ENCODE results near the gene IL13. TPM values are rescaled to one million over a fixed set of nuclear protein-coding genes. Genes with fewer than 3 reads are reported as not detected.

IL13 gene
- total RNA-seq, 1 donor from 2014 or later, result not detected

GRCh38 chr5:132637241-132637640 lies 20.7 kb upstream of the IL13 start:
- H3K9ac ChIP-seq (ENCODE audit: low read depth in 1 of 3, low read length in 3 of 3), result no peak overlapping the region
- no peaks in the 10 kb centered on the region for H3K4me1 ChIP-seq (ENCODE audit: control insufficient read depth in 3 of 3, insufficient read depth in 3 of 3, low read length in 3 of 3)
- H3K4me3 ChIP-seq (ENCODE audit: low read length in 3 of 3), result no peak overlapping the region
- peaks cover 25 to 37% (median 37%) of the 10 kb centered on the region in 3 donors for H3K36me3 ChIP-seq (ENCODE audit: control insufficient read depth in 3 of 3, insufficient read depth in 3 of 3, low read length in 3 of 3)
- no peak overlapping the region for H3K27ac ChIP-seq (ENCODE audit: low read depth, low read length)
- no peaks in the 10 kb centered on the region for H3K9me3 ChIP-seq (ENCODE audit: control insufficient read depth in 3 of 3, low read length in 3 of 3)
- H3K27me3 ChIP-seq (ENCODE audit: control insufficient read depth in 3 of 3, insufficient read depth in 3 of 3, low read length in 3 of 3), result no peaks in the 10 kb centered on the region

GRCh38 chr5:132639706-132640130 lies 18.3 kb upstream of the IL13 start:
- Histone ChIP-seq H3K27ac (ENCODE audit: low read depth, low read length) (no peak overlapping the region), H3K27me3 (ENCODE audit: control insufficient read depth in 3 of 3, insufficient read depth in 3 of 3, low read length in 3 of 3) (no peaks in the 10 kb centered on the region), H3K9me3 (ENCODE audit: control insufficient read depth in 3 of 3, low read length in 3 of 3) (no peaks in the 10 kb centered on the region), H3K9ac (ENCODE audit: low read depth in 1 of 3, low read length in 3 of 3) (no peak overlapping the region), H3K4me1 (ENCODE audit: control insufficient read depth in 3 of 3, insufficient read depth in 3 of 3, low read length in 3 of 3) (no peaks in the 10 kb centered on the region), H3K4me3 (ENCODE audit: low read length in 3 of 3) (no peak overlapping the region), H3K36me3 (ENCODE audit: control insufficient read depth in 3 of 3, insufficient read depth in 3 of 3, low read length in 3 of 3) (peaks cover 35 to 55% (median 49%) of the 10 kb centered on the region in 3 donors)

GRCh38 chr5:132640613-132641012 lies 17.4 kb upstream of the IL13 start:
- no peaks in the 10 kb centered on the region for H3K27me3 ChIP-seq (ENCODE audit: control insufficient read depth in 3 of 3, insufficient read depth in 3 of 3, low read length in 3 of 3)
- no peaks in the 10 kb centered on the region for H3K9me3 ChIP-seq (ENCODE audit: control insufficient read depth in 3 of 3, low read length in 3 of 3)
- H3K27ac ChIP-seq (ENCODE audit: low read depth, low read length), result no peak overlapping the region
- no peak overlapping the region for H3K4me3 ChIP-seq (ENCODE audit: low read length in 3 of 3)
- no peak overlapping the region for H3K9ac ChIP-seq (ENCODE audit: low read depth in 1 of 3, low read length in 3 of 3)
- H3K4me1 ChIP-seq (ENCODE audit: control insufficient read depth in 3 of 3, insufficient read depth in 3 of 3, low read length in 3 of 3), result no peaks in the 10 kb centered on the region
- H3K36me3 ChIP-seq (ENCODE audit: control insufficient read depth in 3 of 3, insufficient read depth in 3 of 3, low read length in 3 of 3), result peaks cover 32 to 55% (median 49%) of the 10 kb centered on the region in 3 donors

- Histone ChIP-seq H3K9me3 (ENCODE audit: control insufficient read depth in 3 of 3, low read length in 3 of 3) (no peaks in the 10 kb centered on the region), H3K36me3 (ENCODE audit: control insufficient read depth in 3 of 3, insufficient read depth in 3 of 3, low read length in 3 of 3) (peaks cover 32 to 55% (median 49%) of the 10 kb centered on the region in 3 donors), H3K4me3 (ENCODE audit: low read length in 3 of 3) (no peak overlapping the region), H3K4me1 (ENCODE audit: control insufficient read depth in 3 of 3, insufficient read depth in 3 of 3, low read length in 3 of 3) (no peaks in the 10 kb centered on the region), H3K27me3 (ENCODE audit: control insufficient read depth in 3 of 3, insufficient read depth in 3 of 3, low read length in 3 of 3) (no peaks in the 10 kb centered on the region), H3K9ac (ENCODE audit: low read depth in 1 of 3, low read length in 3 of 3) (no peak overlapping the region), H3K27ac (ENCODE audit: low read depth, low read length) (no peak overlapping the region)
These were observed 16.7 kb upstream of the IL13 start for GRCh38 chr5:132641241-132641723.

- Histone ChIP-seq H3K9ac (ENCODE audit: low read depth in 1 of 3, low read length in 3 of 3) (no peak overlapping the region), H3K27me3 (ENCODE audit: control insufficient read depth in 3 of 3, insufficient read depth in 3 of 3, low read length in 3 of 3) (no peaks in the 10 kb centered on the region), H3K9me3 (ENCODE audit: control insufficient read depth in 3 of 3, low read length in 3 of 3) (no peaks in the 10 kb centered on the region), H3K4me1 (ENCODE audit: control insufficient read depth in 3 of 3, insufficient read depth in 3 of 3, low read length in 3 of 3) (no peaks in the 10 kb centered on the region), H3K27ac (ENCODE audit: low read depth, low read length) (no peak overlapping the region), H3K4me3 (ENCODE audit: low read length in 3 of 3) (no peak overlapping the region), H3K36me3 (ENCODE audit: control insufficient read depth in 3 of 3, insufficient read depth in 3 of 3, low read length in 3 of 3) (peaks cover 32 to 55% (median 49%) of the 10 kb centered on the region in 3 donors)
These were observed 16.1 kb upstream of the IL13 start for GRCh38 chr5:132641841-132642240.

GRCh38 chr5:132644177-132644576 lies 13.8 kb upstream of the IL13 start:
- Histone ChIP-seq H3K9ac (ENCODE audit: low read depth in 1 of 3, low read length in 3 of 3) (no peak overlapping the region), H3K4me3 (ENCODE audit: low read length in 3 of 3) (no peak overlapping the region), H3K4me1 (ENCODE audit: control insufficient read depth in 3 of 3, insufficient read depth in 3 of 3, low read length in 3 of 3) (no peaks in the 10 kb centered on the region), H3K36me3 (ENCODE audit: control insufficient read depth in 3 of 3, insufficient read depth in 3 of 3, low read length in 3 of 3) (peaks cover 19 to 41% (median 35%) of the 10 kb centered on the region in 3 donors), H3K27me3 (ENCODE audit: control insufficient read depth in 3 of 3, insufficient read depth in 3 of 3, low read length in 3 of 3) (no peaks in the 10 kb centered on the region), H3K9me3 (ENCODE audit: control insufficient read depth in 3 of 3, low read length in 3 of 3) (no peaks in the 10 kb centered on the region), H3K27ac (ENCODE audit: low read depth, low read length) (no peak overlapping the region)

GRCh38 chr5:132646583-132647266 lies 11.2 kb upstream of the IL13 start:
- no peaks in the 10 kb centered on the region for H3K4me1 ChIP-seq (ENCODE audit: control insufficient read depth in 3 of 3, insufficient read depth in 3 of 3, low read length in 3 of 3)
- H3K4me3 ChIP-seq (ENCODE audit: low read length in 3 of 3), result no peak overlapping the region
- H3K9me3 ChIP-seq (ENCODE audit: control insufficient read depth in 3 of 3, low read length in 3 of 3), result no peaks in the 10 kb centered on the region
- H3K27me3 ChIP-seq (ENCODE audit: control insufficient read depth in 3 of 3, insufficient read depth in 3 of 3, low read length in 3 of 3), result no peaks in the 10 kb centered on the region
- H3K27ac ChIP-seq (ENCODE audit: low read depth, low read length), result no peak overlapping the region
- H3K9ac ChIP-seq (ENCODE audit: low read depth in 1 of 3, low read length in 3 of 3), result no peak overlapping the region
- peaks cover 10 to 22% (median 15%) of the 10 kb centered on the region in 3 donors for H3K36me3 ChIP-seq (ENCODE audit: control insufficient read depth in 3 of 3, insufficient read depth in 3 of 3, low read length in 3 of 3)

GRCh38 chr5:132647473-132647872 lies 10.5 kb upstream of the IL13 start:
- Histone ChIP-seq H3K27ac (ENCODE audit: low read depth, low read length) (no peak overlapping the region), H3K36me3 (ENCODE audit: control insufficient read depth in 3 of 3, insufficient read depth in 3 of 3, low read length in 3 of 3) (peaks cover 8 to 16% (median 9%) of the 10 kb centered on the region in 3 donors), H3K4me3 (ENCODE audit: low read length in 3 of 3) (no peak overlapping the region), H3K9me3 (ENCODE audit: control insufficient read depth in 3 of 3, low read length in 3 of 3) (no peaks in the 10 kb centered on the region), H3K9ac (ENCODE audit: low read depth in 1 of 3, low read length in 3 of 3) (no peak overlapping the region), H3K4me1 (ENCODE audit: control insufficient read depth in 3 of 3, insufficient read depth in 3 of 3, low read length in 3 of 3) (no peaks in the 10 kb centered on the region), H3K27me3 (ENCODE audit: control insufficient read depth in 3 of 3, insufficient read depth in 3 of 3, low read length in 3 of 3) (no peaks in the 10 kb centered on the region)

GRCh38 chr5:132648355-132648754 lies 9.6 kb upstream of the IL13 start:
- Histone ChIP-seq H3K4me3 (ENCODE audit: low read length in 3 of 3) (no peak overlapping the region), H3K27ac (ENCODE audit: low read depth, low read length) (no peak overlapping the region), H3K9me3 (ENCODE audit: control insufficient read depth in 3 of 3, low read length in 3 of 3) (no peaks in the 10 kb centered on the region), H3K27me3 (ENCODE audit: control insufficient read depth in 3 of 3, insufficient read depth in 3 of 3, low read length in 3 of 3) (peaks cover 0 to 3% (median under 1%) of the 10 kb centered on the region in 3 donors), H3K36me3 (ENCODE audit: control insufficient read depth in 3 of 3, insufficient read depth in 3 of 3, low read length in 3 of 3) (peaks cover under 1 to 8% (median 1%) of the 10 kb centered on the region in 3 donors), H3K4me1 (ENCODE audit: control insufficient read depth in 3 of 3, insufficient read depth in 3 of 3, low read length in 3 of 3) (no peaks in the 10 kb centered on the region), H3K9ac (ENCODE audit: low read depth in 1 of 3, low read length in 3 of 3) (no peak overlapping the region)

GRCh38 chr5:132651838-132652469 lies 6.0 kb upstream of the IL13 start:
- Histone ChIP-seq H3K27me3 (ENCODE audit: control insufficient read depth in 3 of 3, insufficient read depth in 3 of 3, low read length in 3 of 3) (peaks cover 18 to 26% (median 25%) of the 10 kb centered on the region in 3 donors), H3K27ac (ENCODE audit: low read depth, low read length) (no peak overlapping the region), H3K36me3 (ENCODE audit: control insufficient read depth in 3 of 3, insufficient read depth in 3 of 3, low read length in 3 of 3) (no peaks in the 10 kb centered on the region), H3K4me3 (ENCODE audit: low read length in 3 of 3) (no peak overlapping the region), H3K9ac (ENCODE audit: low read depth in 1 of 3, low read length in 3 of 3) (no peak overlapping the region), H3K4me1 (ENCODE audit: control insufficient read depth in 3 of 3, insufficient read depth in 3 of 3, low read length in 3 of 3) (peaks cover 0 to 11% (median 10%) of the 10 kb centered on the region in 3 donors), H3K9me3 (ENCODE audit: control insufficient read depth in 3 of 3, low read length in 3 of 3) (no peaks in the 10 kb centered on the region)
